H1 (cell line): Measurements from ENCODE around the gene PDZD2. TPM values are rescaled to one million over a fixed set of nuclear protein-coding genes. Genes with fewer than 3 reads are reported as not detected.

Experiments
- CTCF ChIA-PET: fragments of 300-600 bp; sonication (Branson Sonifier 250); formaldehyde crosslinking; loops from one replicate; lab custom pipeline; 2021; ENCODE audit not compliant: partially characterized antibody; lab: Charles Lee
- POLR2A ChIA-PET: fragments of 300-600 bp; sonication (Branson Sonifier 250); formaldehyde crosslinking; loops from one replicate; lab custom pipeline; 2021; ENCODE audit warnings: inconsistent platforms; ENCODE audit not compliant: partially characterized antibody; lab: Charles Lee
- DNase-seq, 2 experiments: peaks; one replicate each; pipeline versions ENCODE4 v3.0.0 to v3.0.0-alpha.2; 2010 to 2022; ENCODE audit warnings: low spot score in 2 of 2, low read depth in 1 of 2, mixed read lengths in 1 of 2
- FAIRE-seq: peaks from 2 replicates; lab custom pipeline; 2011; peaks lifted over from hg19 to GRCh38; lab: Jason Lieb, UNC
- H2AFZ ChIP-seq: 2 replicates; pipeline ENCODE4 v1.8.1; 2012; ENCODE audit warnings: low read length, inconsistent platforms
- H2AK5ac ChIP-seq: 2 replicates; pipeline ENCODE4 v1.6.1; 2013; ENCODE audit warnings: low read depth, low read length
- H2BK120ac ChIP-seq: replicated peaks from 2 replicates; pipeline ENCODE3; 2013; ENCODE audit warnings: low read depth, low read length, inconsistent platforms
- H2BK12ac ChIP-seq: 2 replicates; pipeline ENCODE4 v1.6.1; 2013; ENCODE audit warnings: low read depth, low read length
- H2BK15ac ChIP-seq: 2 replicates; pipeline ENCODE4 v1.6.1; 2013; ENCODE audit warnings: low read length
- H2BK20ac ChIP-seq: 2 replicates; pipeline ENCODE4 v1.6.1; 2013; ENCODE audit warnings: low read length
- H2BK5ac ChIP-seq: 2 replicates; pipeline ENCODE4 v1.6.1; 2013; ENCODE audit warnings: low read depth, low read length
- H3K14ac ChIP-seq: 2 replicates; pipeline ENCODE4 v1.6.1; 2013; ENCODE audit warnings: inconsistent platforms; ENCODE audit not compliant: insufficient read length
- H3K18ac ChIP-seq: 2 replicates; pipeline ENCODE4 v1.6.1; 2013; ENCODE audit warnings: low read length; ENCODE audit errors: extremely low read depth
- H3K23ac ChIP-seq: 2 replicates; pipeline ENCODE4 v1.6.1; 2013; ENCODE audit warnings: inconsistent platforms; ENCODE audit not compliant: insufficient read length
- H3K23me2 ChIP-seq: 2 replicates; pipeline ENCODE4 v1.6.1; 2013; ENCODE audit warnings: low read depth, low read length
- H3K27ac ChIP-seq: 2 replicates; pipeline ENCODE4 v1.6.1; 2011; ENCODE audit warnings: low read depth, low read length, inconsistent platforms
- H3K27me3 ChIP-seq, 4 experiments: replicated peaks in 1 of 4; 1 replicate in 1 of 4; 2 replicates in 3 of 4; pipeline versions ENCODE4 v1.6.1 to v1.8.1; 2011 to 2013; ENCODE audit warnings: low read length in 3 of 4, mild to moderate bottlenecking in 3 of 4, inconsistent platforms in 2 of 4, mixed read lengths in 2 of 4, moderate library complexity in 1 of 4; ENCODE audit not compliant: control insufficient read depth in 3 of 4, insufficient read depth in 3 of 4; ENCODE audit errors: extremely low read depth in 1 of 4
- H3K36me3 ChIP-seq, 4 experiments: 2 replicates each; pipeline versions ENCODE4 v1.6.1 to v1.8.1; 2011 to 2013; ENCODE audit warnings: mild to moderate bottlenecking in 4 of 4, low read length in 3 of 4, moderate library complexity in 2 of 4, control low read depth in 1 of 4, inconsistent platforms in 1 of 4; ENCODE audit not compliant: insufficient read depth in 4 of 4, control insufficient read depth in 2 of 4
- H3K4ac ChIP-seq: replicated peaks from 2 replicates; pipeline ENCODE3; 2013; ENCODE audit warnings: low read length, low read depth, mixed read lengths, inconsistent platforms; ENCODE audit not compliant: insufficient read length
- H3K4me1 ChIP-seq, 4 experiments: replicated peaks in 1 of 4; 1 replicate in 1 of 4; 2 replicates in 3 of 4; pipeline versions ENCODE4 v1.6.1 to v1.8.1; 2011 to 2013; ENCODE audit warnings: low read length in 3 of 4, inconsistent platforms in 2 of 4, mixed read lengths in 1 of 4; ENCODE audit not compliant: insufficient read depth in 4 of 4, control insufficient read depth in 3 of 4
- H3K4me2 ChIP-seq, 2 experiments: 2 replicates each; pipeline versions ENCODE4 v1.6.1 to v1.8.1; 2011 to 2013; ENCODE audit warnings: low read depth in 2 of 2, low read length in 2 of 2, control low read depth in 1 of 2, inconsistent platforms in 1 of 2, mild to moderate bottlenecking in 1 of 2; ENCODE audit not compliant: insufficient read depth in 1 of 2
- H3K4me3 ChIP-seq, 4 experiments: fragments of 200-600, 300-600 bp in 1 of 4; sonication (generic), shearing (Covaris generic), sonication (Bioruptor Twin) in 1 of 4; 2 replicates each; pipeline versions ENCODE4 v1.5.1 to v1.8.1; 2011 to 2016; ENCODE audit warnings: low read length in 4 of 4, low read depth in 3 of 4, control low read depth in 2 of 4, inconsistent platforms in 2 of 4, mild to moderate bottlenecking in 2 of 4, mixed read lengths in 1 of 4, moderate library complexity in 1 of 4; ENCODE audit not compliant: insufficient read depth in 2 of 4; ENCODE audit errors: extremely low read depth in 1 of 4
- H3K56ac ChIP-seq: replicated peaks from 2 replicates; pipeline ENCODE3; 2013; ENCODE audit warnings: low read depth, mild to moderate bottlenecking, mixed read lengths, low read length, inconsistent platforms; ENCODE audit not compliant: insufficient read length
- H3K79me1 ChIP-seq: 2 replicates; pipeline ENCODE4 v1.6.1; 2013; ENCODE audit warnings: low read depth, low read length, control low read depth
- H3K79me2 ChIP-seq, 2 experiments: 2 replicates each; pipeline versions ENCODE4 v1.6.1 to v1.8.1; 2012 to 2013; ENCODE audit warnings: low read length in 2 of 2, mild to moderate bottlenecking in 2 of 2, inconsistent platforms in 1 of 2; ENCODE audit not compliant: insufficient read depth in 2 of 2, control insufficient read depth in 1 of 2
- H3K9ac ChIP-seq, 4 experiments: replicated peaks in 1 of 4; 1 replicate in 1 of 4; 2 replicates in 3 of 4; pipeline versions ENCODE4 v1.6.1 to v1.8.1; 2011 to 2013; ENCODE audit warnings: low read depth in 3 of 4, low read length in 3 of 4, control low read depth in 2 of 4, mild to moderate bottlenecking in 2 of 4, moderate library complexity in 2 of 4, inconsistent platforms in 1 of 4; ENCODE audit errors: extremely low read depth in 1 of 4
- H3K9me3 ChIP-seq, 2 experiments: 2 replicates each; pipeline versions ENCODE4 v1.6.1 to v1.8.1; 2012 to 2013; ENCODE audit warnings: mild to moderate bottlenecking in 2 of 2, moderate library complexity in 2 of 2, control low read depth in 1 of 2, inconsistent platforms in 1 of 2, low read depth in 1 of 2, low read length in 1 of 2, mixed read lengths in 1 of 2; ENCODE audit not compliant: insufficient read depth in 2 of 2
- H4K20me1 ChIP-seq, 2 experiments: replicated peaks in 1 of 2; 2 replicates each; pipeline versions ENCODE3 to v1.8.1; 2011 to 2013; ENCODE audit warnings: inconsistent platforms in 2 of 2, low read length in 2 of 2, mild to moderate bottlenecking in 1 of 2; ENCODE audit not compliant: insufficient read depth in 2 of 2, control insufficient read depth in 1 of 2
- H4K5ac ChIP-seq: 2 replicates; pipeline ENCODE4 v1.6.1; 2013; ENCODE audit warnings: low read length, low read depth, mixed read lengths, inconsistent platforms; ENCODE audit not compliant: insufficient read length
- H4K8ac ChIP-seq: 2 replicates; pipeline ENCODE4 v1.8.0; 2013; ENCODE audit warnings: mild to moderate bottlenecking, moderate library complexity, low read length, inconsistent platforms; ENCODE audit not compliant: insufficient read depth; ENCODE audit errors: extremely low read depth
- H4K91ac ChIP-seq: replicated peaks from 2 replicates; pipeline ENCODE3; 2013; ENCODE audit warnings: low read length, mixed read lengths, inconsistent platforms; ENCODE audit not compliant: insufficient read length
- BACH1 ChIP-seq: IDR thresholded peaks from 2 replicates; pipeline ENCODE4 v1.6.1; 2012; ENCODE audit warnings: low read length, improper control_type of control experiment
- CBX8 ChIP-seq: fragments of 300-800, 300-1000 bp; sonication (generic); IDR thresholded peaks from 2 replicates; pipeline ENCODE4 v1.7.1; 2016; ENCODE audit warnings: low read depth, low read length, borderline replicate concordance
- CHD2 ChIP-seq: IDR thresholded peaks from 2 replicates; pipeline ENCODE4 v1.6.1; 2012; ENCODE audit warnings: low read length, improper control_type of control experiment
- EGR1 ChIP-seq: IDR thresholded peaks from 2 replicates; pipeline ENCODE4 v1.6.1; 2011; ENCODE audit warnings: low read depth, low read length, borderline replicate concordance
- KDM4A ChIP-seq: IDR thresholded peaks from one replicate; pipeline ENCODE4 v1.7.1; 2012; ENCODE audit warnings: low read depth, mild to moderate bottlenecking, moderate library complexity, low read length, inconsistent platforms; ENCODE audit not compliant: severe bottlenecking
- NANOG ChIP-seq: IDR thresholded peaks from 2 replicates; pipeline ENCODE4 v1.6.1; 2011; ENCODE audit warnings: low read length, low read depth, mild to moderate bottlenecking, inconsistent platforms; ENCODE audit not compliant: insufficient read depth, poor library complexity, severe bottlenecking
- POLR2A ChIP-seq, 2 experiments: IDR thresholded peaks; 1 replicate in 1 of 2; 2 replicates in 1 of 2; pipeline ENCODE4 v1.6.1; 2011; ENCODE audit warnings: low read depth in 2 of 2, low read length in 2 of 2, mild to moderate bottlenecking in 2 of 2; ENCODE audit errors: control extremely low read depth in 1 of 2
- POU5F1 ChIP-seq: IDR thresholded peaks from 2 replicates; pipeline ENCODE4 v1.6.1; 2011; ENCODE audit warnings: low read depth, mild to moderate bottlenecking, low read length, moderate library complexity
- RAD21 ChIP-seq, 2 experiments: IDR thresholded peaks in 1 of 2; conservative IDR thresholded peaks in 1 of 2; 2 replicates each; pipeline ENCODE4 v1.6.1; 2011; ENCODE audit warnings: low read depth in 2 of 2, low read length in 2 of 2, improper control_type of control experiment in 1 of 2, inconsistent platforms in 1 of 2, mild to moderate bottlenecking in 1 of 2, moderate library complexity in 1 of 2
- RXRA ChIP-seq: IDR thresholded peaks from 2 replicates; pipeline ENCODE4 v1.6.1; 2011; ENCODE audit warnings: low read depth, mild to moderate bottlenecking, low read length, moderate library complexity; ENCODE audit not compliant: insufficient read depth
- SIRT6 ChIP-seq: IDR thresholded peaks from one replicate; pipeline ENCODE4 v1.7.1; 2012; ENCODE audit warnings: low read length, inconsistent platforms
- SP1 ChIP-seq: IDR thresholded peaks from 2 replicates; pipeline ENCODE4 v1.6.1; 2011; ENCODE audit warnings: low read depth, low read length
- SP4 ChIP-seq: IDR thresholded peaks from 2 replicates; pipeline ENCODE4 v1.6.1; 2012; ENCODE audit warnings: low read length, inconsistent platforms
- TEAD4 ChIP-seq: IDR thresholded peaks from 2 replicates; pipeline ENCODE4 v1.6.1; 2012; ENCODE audit warnings: low read depth, low read length, inconsistent platforms, mixed read lengths
- WGBS, 2 experiments: shearing (Covaris generic) in 1 of 2; methylation state at CpG; one replicate each; pipeline versions ENCODE4 v1.1.6 to v1.1.7; 2013 to 2015; ENCODE audit warnings: low lambda C conversion rate in 2 of 2, mixed read lengths in 2 of 2, inconsistent platforms in 1 of 2, low coverage in 1 of 2, missing lambda C conversion rate in 1 of 2; ENCODE audit not compliant: insufficient replicate concordance in 2 of 2, insufficient coverage in 1 of 2, insufficient read length in 1 of 2; ENCODE audit errors: extremely low coverage in 1 of 2, missing lambda C conversion rate in 1 of 2; 5-methylcytosine and 5-hydroxymethylcytosine counted together
- polyA plus RNA-seq, 7 experiments: library from polyadenylated mRNA; depleted of rRNA in 3 of 7; stranded (reverse) in 5 of 7; unstranded in 2 of 7; fragments of >200 nt in 5 of 7; fragments of 200-250 nt in 2 of 7; gene quantifications; 1 replicate in 5 of 7; 2 replicates in 1 of 7; 4 replicates in 1 of 7; pipeline versions ENCODE4 v1.2.1 to v1.2.3, GENCODE V29; 2011 to 2013; ENCODE audit warnings: missing spikeins in 2 of 7, mixed read lengths in 2 of 7
- total RNA-seq: library from RNA; stranded (reverse); fragmentation: NEBNext Ultra II Directional; extraction: Animal tissue kit (Norgen Biotek cat#: 25700); gene quantifications from 2 replicates; pipeline ENCODE4 v1.2.1, GENCODE V29; 2021
- TF ChIP-seq, protein P1 (sequence below): IDR thresholded peaks from 2 replicates; pipeline ENCODE4 v1.6.1; 2012; ENCODE audit warnings: inconsistent platforms

The PDZD2 gene
- total and polyA plus RNA-seq, 2 of the 8 experiments (the other 6 are each of a cell fraction or from before 2014, with no cell fraction given) = 1.2 to 6.8 TPM

GRCh38 chr5:31635446-31635845 is 3.5 kb upstream of the PDZD2 start:
- Histone ChIP-seq H3K14ac (no peak overlapping the region), H4K8ac (no peak overlapping the region), H3K79me1 (no peaks in the 10 kb centered on the region), H3K36me3 (no peaks in the 10 kb centered on the region), H2AFZ (no peak overlapping the region), H3K27me3 (peaks cover 2 to 12% (median 11%) of the 10 kb centered on the region in 4 experiments; a peak in 6 of 7 replicates), H2AK5ac (no peak overlapping the region), H3K23ac (no peak overlapping the region), H2BK5ac (no peak overlapping the region), H4K5ac (no peak overlapping the region), H3K9me3 (no peaks in the 10 kb centered on the region), H3K79me2 (no peaks in the 10 kb centered on the region), H3K4me3 (no peak overlapping the region), H3K27ac (no peak overlapping the region), H2BK12ac (no peak overlapping the region; the same call in 1 of the 2 replicates), H3K9ac (no peak overlapping the region), H4K20me1 (peaks cover 1 to 4% of the 10 kb centered on the region in 2 experiments), H4K91ac (no peak overlapping the region), H3K4ac (no peak overlapping the region), H3K18ac (no peak overlapping the region), H3K23me2 (peaks cover 8% of the 10 kb centered on the region), H2BK120ac (no peak overlapping the region), H2BK20ac (no peak overlapping the region), H3K4me1 (peaks cover 0 to 12% (median 5%) of the 10 kb centered on the region in 4 experiments; a peak in 4 of 7 replicates), H3K4me2 (no peak overlapping the region), H2BK15ac (no peak overlapping the region), H3K56ac (no peak overlapping the region)
- no peak for DNase-seq
- WGBS, 2 experiments = 100% methylated on average over 1 of the region's 1 CpG; no CpG with 5 or more reads in 1 of the 2 experiments
- ChIA-PET POLR2A (interaction anchor here (1.6 kb wide), 1 partner anchor 15 kb away, joined by 4 read pairs; no protein-coding TSS in a partner anchor), CTCF (interaction anchor here (0.7 to 2.2 kb wide), 3 partner anchors 9 to 152 kb away, joined by 3 to 7 read pairs (median 4); no protein-coding TSS in a partner anchor)
- no peak for FAIRE-seq
- TF ChIP-seq, protein P1, sequence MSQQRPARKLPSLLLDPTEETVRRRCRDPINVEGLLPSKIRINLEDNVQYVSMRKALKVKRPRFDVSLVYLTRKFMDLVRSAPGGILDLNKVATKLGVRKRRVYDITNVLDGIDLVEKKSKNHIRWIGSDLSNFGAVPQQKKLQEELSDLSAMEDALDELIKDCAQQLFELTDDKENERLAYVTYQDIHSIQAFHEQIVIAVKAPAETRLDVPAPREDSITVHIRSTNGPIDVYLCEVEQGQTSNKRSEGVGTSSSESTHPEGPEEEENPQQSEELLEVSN = no peak
- TF ChIP-seq NANOG = no peak
- TF ChIP-seq CBX8 = no peak
- no peak for TF ChIP-seq TEAD4
- no peak for TF ChIP-seq SP4
- no peak for TF ChIP-seq POU5F1
- no peak for TF ChIP-seq SP1
- no peak for TF ChIP-seq EGR1
- TF ChIP-seq KDM4A = no peak
- no peak for TF ChIP-seq RAD21 (IDR thresholded peaks at IDR 0.05 in 1 of 2, conservative IDR thresholded peaks at IDR 0.05 in 1 of 2; ENCODE audit: low read depth in 2 of 2, low read length in 2 of 2)
- TF ChIP-seq BACH1 = no peak
- TF ChIP-seq SIRT6 = no peak
- no peak for TF ChIP-seq CHD2
- no peak for TF ChIP-seq RXRA
- TF ChIP-seq POLR2A (IDR thresholded peaks at IDR 0.05; ENCODE audit: control extremely low read depth in 1 of 2, low read depth in 2 of 2, low read length in 2 of 2) = no peak
